Esophagus squamous epithelium (tissue), 4 donors: ENCODE results near the gene MYO6.

Experiments used
- POLR2A ChIP-seq, 4 donors: fragments of 450-650 bp; IDR thresholded peaks; one replicate each; pipeline ENCODE4 v1.6.1; 2017; ENCODE audit warnings: antibody characterized with exemption in 4 of 4, mild to moderate bottlenecking in 4 of 4, moderate library complexity in 3 of 4
- TF ChIP-seq, protein P1 (sequence below), 6 experiments: fragments of 450-650 bp in 4 of 6; fragments of 200-600 bp in 2 of 6; sonication (generic) in 2 of 6; IDR thresholded peaks; one replicate each; pipeline ENCODE4 v1.5.1; 2016 to 2019; ENCODE audit warnings: antibody characterized with exemption in 6 of 6, mild to moderate bottlenecking in 4 of 6, moderate library complexity in 4 of 6

DNA sequence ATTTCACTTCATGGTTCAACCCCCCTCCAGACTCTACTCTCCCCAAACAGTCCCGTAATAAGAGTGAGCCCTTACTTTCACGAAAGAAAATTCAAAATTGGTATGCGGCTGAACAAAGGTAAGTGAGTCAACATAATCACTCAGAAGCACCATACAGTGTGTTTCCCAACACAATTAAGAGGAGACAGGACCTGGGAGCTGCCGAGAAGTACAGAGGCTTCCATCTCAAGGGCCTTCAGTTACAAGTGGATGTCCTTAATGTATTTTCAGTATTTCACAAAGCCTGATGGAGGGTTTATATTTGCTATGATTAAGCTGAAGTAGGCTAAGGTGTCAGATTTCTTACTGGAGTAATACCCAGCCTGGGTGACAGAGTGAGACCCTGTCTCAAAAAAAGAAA is 51.1 kb downstream of the MYO6 start:
- TF ChIP-seq, protein P1, sequence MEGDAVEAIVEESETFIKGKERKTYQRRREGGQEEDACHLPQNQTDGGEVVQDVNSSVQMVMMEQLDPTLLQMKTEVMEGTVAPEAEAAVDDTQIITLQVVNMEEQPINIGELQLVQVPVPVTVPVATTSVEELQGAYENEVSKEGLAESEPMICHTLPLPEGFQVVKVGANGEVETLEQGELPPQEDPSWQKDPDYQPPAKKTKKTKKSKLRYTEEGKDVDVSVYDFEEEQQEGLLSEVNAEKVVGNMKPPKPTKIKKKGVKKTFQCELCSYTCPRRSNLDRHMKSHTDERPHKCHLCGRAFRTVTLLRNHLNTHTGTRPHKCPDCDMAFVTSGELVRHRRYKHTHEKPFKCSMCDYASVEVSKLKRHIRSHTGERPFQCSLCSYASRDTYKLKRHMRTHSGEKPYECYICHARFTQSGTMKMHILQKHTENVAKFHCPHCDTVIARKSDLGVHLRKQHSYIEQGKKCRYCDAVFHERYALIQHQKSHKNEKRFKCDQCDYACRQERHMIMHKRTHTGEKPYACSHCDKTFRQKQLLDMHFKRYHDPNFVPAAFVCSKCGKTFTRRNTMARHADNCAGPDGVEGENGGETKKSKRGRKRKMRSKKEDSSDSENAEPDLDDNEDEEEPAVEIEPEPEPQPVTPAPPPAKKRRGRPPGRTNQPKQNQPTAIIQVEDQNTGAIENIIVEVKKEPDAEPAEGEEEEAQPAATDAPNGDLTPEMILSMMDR (IDR thresholded peaks at IDR 0.05): no peak
- no peak for TF ChIP-seq POLR2A (IDR thresholded peaks at IDR 0.05)
